Fibroblast of skin of scalp (primary cell): ENCODE results near the gene TMEM59L.

Experiments
- DNase-seq: peaks from one replicate; pipeline ENCODE4 v3.0.0-alpha.2; 2013

TMEM59L gene

GRCh38 chr19:18659281-18660050 lies 46.8 kb downstream of the TMEM59L start:
- no peak for DNase-seq

GRCh38 chr19:18660051-18660910 lies 47.6 kb downstream of the TMEM59L start:
- no peak for DNase-seq

GRCh38 chr19:18660939-18661670 lies 48.4 kb downstream of the TMEM59L start:
- DNase-seq, result no peak

GRCh38 chr19:18662972-18663732 lies 50.5 kb downstream of the TMEM59L start:
- DNase-seq, result no peak

GRCh38 chr19:18663940-18664530 lies 51.4 kb downstream of the TMEM59L start:
- DNase-seq, result no peak

- no peak for DNase-seq
Observed at GRCh38 chr19:18665771-18666202, 53.1 kb downstream of the TMEM59L start.

- DNase-seq, result no peak
Observed at GRCh38 chr19:18666317-18666716, 53.6 kb downstream of the TMEM59L start.

GRCh38 chr19:18666784-18667183 lies 54.1 kb downstream of the TMEM59L start:
- no peak for DNase-seq

GRCh38 chr19:18667531-18668251 lies 55.0 kb downstream of the TMEM59L start:
- no peak for DNase-seq

- DNase-seq, result no peak
Observed at GRCh38 chr19:18668252-18668631, 55.6 kb downstream of the TMEM59L start.

- DNase-seq, result no peak
Observed at GRCh38 chr19:18668744-18669523, 56.3 kb downstream of the TMEM59L start.

- DNase-seq, result no peak
Observed at GRCh38 chr19:18669524-18669817, 56.8 kb downstream of the TMEM59L start.

GRCh38 chr19:18669883-18670282 lies 57.2 kb downstream of the TMEM59L start:
- DNase-seq, result no peak

- no peak for DNase-seq
Observed at GRCh38 chr19:18670312-18670711, 57.6 kb downstream of the TMEM59L start.
